Measurements from ENCODE around the gene FBXW8.

The FBXW8 gene

GRCh38 chr12:116990971-116991966 lies 80.5 kb downstream of the FBXW8 start:
- no peak for DNase-seq

DNA sequence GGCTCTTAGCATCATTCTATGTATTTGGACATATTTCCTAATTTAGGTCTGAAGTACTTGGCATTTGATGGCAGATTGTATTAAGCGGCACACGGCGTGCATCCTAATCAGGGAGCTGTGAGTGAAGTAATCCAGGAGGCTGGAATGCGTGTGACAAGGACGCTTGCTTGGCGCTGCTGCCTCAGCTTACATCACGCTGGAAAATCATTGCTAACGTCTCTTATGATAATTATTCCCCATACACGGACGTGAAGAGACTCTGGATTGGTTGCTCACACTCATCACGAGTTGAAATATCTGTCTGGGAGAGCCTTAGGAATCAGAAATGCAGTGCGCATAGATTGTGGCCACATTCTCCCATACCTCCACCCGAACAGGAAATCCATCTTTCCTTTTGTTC lies 85.3 kb downstream of the FBXW8 start:
- DNase-seq = no peak

DNA sequence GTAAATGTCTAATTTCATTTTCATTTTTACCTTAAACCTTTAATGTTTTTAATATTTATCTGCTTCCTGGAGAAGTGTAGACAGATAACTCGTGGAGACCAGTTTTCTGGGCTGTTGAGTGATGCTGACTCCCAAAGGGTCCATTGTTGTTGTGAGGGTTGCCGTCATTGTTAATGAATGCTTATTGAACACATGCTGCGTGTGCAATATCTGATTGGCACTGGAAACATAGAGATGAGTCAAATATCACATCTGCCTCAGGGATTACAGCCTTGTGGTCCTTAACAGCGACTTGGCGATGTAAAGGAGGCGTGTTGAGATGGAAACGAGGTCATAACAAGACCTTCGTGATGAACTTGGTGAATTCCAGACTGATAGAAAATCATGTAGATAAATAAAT lies 85.9 kb downstream of the FBXW8 start:
- no peak for DNase-seq

DNA sequence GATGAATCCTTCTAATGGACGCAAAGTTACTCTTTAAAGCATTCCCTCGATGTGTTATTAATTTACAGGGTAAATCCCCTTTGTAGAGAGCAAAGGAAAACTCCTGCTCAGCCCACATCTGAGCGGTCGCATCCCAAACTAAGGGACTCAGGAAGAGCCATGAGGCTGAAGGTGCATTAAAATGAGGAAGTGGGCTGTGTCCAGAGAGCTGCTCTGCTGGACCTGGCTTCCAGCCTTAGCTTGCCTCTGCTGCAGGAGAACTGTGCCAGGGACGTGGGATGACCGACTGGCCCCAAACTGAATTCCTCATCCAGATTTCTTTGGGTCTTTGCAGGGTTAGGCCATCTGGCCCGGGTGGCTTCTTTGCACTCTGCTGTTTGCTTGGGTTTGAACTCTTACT lies 88.3 kb downstream of the FBXW8 start:
- DNase-seq = no peak

- no peak for DNase-seq
These were observed 89.6 kb downstream of the FBXW8 start for GRCh38 chr12:117000316-117000715.

- no peak for DNase-seq
These were observed 91.5 kb downstream of the FBXW8 start for GRCh38 chr12:117002051-117002817.

- no peak for DNase-seq
These were observed 93.2 kb downstream of the FBXW8 start for GRCh38 chr12:117003883-117004404.

DNA sequence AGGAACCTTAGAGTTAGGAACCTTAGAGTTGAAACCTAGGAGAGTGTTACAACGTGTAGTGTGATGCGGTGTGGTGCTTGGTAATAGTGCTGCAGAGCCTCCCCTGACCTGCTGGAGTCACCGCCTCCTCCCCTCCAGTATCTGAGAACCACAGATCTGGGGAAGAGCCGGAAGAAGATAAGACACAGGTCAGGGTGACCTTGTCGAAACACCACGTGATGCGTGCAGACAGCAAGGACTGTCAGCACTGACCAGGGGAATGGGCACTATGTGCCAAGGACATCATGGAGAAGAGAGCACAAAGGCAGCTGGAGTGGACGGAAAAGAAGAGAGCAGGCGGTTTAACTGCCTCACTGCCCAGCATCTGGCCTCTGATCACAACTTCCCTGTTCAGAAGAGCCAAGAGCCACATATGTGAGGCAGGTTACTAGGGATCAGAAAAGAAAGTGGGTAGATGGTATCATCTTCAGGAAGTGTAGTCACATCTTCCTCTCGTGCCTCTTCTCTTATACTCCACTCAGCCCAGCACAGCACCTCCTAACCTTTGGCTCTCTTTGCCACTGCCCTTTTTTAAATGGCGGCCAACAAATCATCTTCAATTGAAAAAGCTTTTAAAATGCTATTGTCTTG lies 94.8 kb downstream of the FBXW8 start:
- DNase-seq = no peak

GRCh38 chr12:117006333-117006732 lies 95.6 kb downstream of the FBXW8 start:
- DNase-seq = no peak

GRCh38 chr12:117007577-117007976 lies 96.8 kb downstream of the FBXW8 start:
- no peak for DNase-seq

- DNase-seq = no peak
These were observed 99.0 kb downstream of the FBXW8 start for GRCh38 chr12:117009759-117010158.

DNA sequence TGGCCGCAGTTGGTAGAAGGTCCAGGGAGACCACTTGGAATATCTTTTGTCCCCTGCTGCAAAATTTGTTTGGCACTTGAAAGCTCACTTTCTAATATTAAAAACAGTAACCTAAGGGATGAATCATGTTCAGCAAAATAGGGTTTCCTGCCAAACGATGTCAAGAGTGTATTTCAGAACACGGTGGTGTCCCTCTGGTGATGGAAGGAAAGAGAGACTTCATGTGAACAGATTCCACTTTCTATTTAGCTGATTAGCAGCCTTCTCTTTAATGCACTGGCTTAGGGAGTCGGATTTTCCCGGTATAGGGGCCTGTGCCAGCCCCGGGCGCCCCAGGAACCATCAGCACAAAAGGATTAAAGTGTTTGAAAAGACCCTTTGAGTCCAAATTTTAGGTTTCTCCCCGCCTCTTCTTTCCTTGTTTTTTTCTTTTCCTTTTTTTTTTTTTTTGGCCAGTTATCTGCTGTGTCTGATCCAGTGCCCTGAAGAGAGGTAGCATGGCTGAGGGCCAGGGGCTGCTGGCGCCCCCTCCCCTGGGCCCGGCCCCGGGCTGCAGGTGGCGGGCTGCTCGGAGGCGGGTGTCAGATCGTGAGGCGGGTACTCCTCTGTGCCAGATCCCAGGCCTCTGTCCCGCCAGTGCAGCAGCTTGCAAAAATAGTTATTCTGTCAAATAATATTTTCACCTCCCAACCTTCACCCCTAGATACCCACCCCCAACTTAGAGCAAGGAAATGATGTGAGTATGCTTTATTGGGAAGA lies 100.1 kb downstream of the FBXW8 start:
- no peak for DNase-seq

GRCh38 chr12:117011988-117012805 lies 101.4 kb downstream of the FBXW8 start:
- peak in 2 of 4 experiments; percentile 27 to 37 for DNase-seq

DNA sequence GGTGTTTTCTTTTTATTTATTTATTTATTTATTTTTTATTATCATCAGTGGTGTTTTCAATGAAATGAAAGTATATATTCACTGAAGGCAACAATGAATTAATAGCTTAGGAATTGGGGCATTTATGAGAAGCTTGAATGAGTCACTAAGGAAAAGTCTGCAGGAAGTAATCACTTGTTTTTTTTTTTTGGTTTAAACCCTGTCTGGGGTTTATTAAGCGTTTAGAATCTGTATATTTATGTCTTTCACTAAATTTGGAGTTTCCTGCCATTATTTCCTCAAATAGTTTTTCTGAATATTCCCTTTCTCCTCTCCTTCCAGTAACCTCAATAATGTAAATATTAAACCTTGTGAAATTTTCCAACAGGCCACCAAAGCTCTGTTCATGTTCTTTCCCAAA lies 103.0 kb downstream of the FBXW8 start:
- no peak for DNase-seq

GRCh38 chr12:117014342-117014887 lies 103.7 kb downstream of the FBXW8 start:
- no peak for DNase-seq

- no peak for DNase-seq
These were observed 105.1 kb downstream of the FBXW8 start for GRCh38 chr12:117015811-117016210.

GRCh38 chr12:117017807-117018206 lies 107.1 kb downstream of the FBXW8 start:
- no peak for DNase-seq

- DNase-seq = no peak
These were observed 107.5 kb downstream of the FBXW8 start for GRCh38 chr12:117018276-117018675.

DNA sequence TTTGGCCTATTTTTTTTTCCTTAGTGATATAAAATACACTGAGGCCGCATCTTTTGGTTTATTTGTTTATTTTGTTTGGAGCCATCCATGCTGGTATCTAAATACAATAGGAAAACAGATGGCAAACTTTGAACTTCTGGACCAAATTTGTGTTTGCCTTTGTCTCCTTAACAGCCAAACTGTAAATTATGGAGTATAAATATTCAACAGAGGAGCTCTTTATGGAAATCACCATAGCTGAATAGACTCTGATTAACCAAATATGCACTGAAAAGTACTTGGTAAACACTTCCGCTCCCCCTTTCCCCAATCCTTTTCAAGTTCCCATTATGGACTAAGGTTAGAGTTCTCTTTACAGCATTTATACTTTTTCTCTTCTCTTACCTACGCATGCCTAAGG lies 107.9 kb downstream of the FBXW8 start:
- no peak for DNase-seq

GRCh38 chr12:117019866-117020265 lies 109.1 kb downstream of the FBXW8 start:
- no peak for DNase-seq
